Thyroid gland (tissue), 4 donors: Measurements from ENCODE around the gene PLEKHA1. TPM values are rescaled to one million over a fixed set of nuclear protein-coding genes. Genes with fewer than 3 reads are reported as not detected.

Experiments
- DNase-seq, 2 donors: peaks; one replicate each; pipeline ENCODE4 v3.0.0-alpha.2; 2019
- H3K27ac ChIP-seq, 3 donors: fragments of 200-600 bp; sonication (generic); 1 replicate in 2 of 3; 2 replicates in 1 of 3; pipeline ENCODE4 v1.5.1; 2016 to 2019; ENCODE audit warnings: mild to moderate bottlenecking in 1 of 3, moderate library complexity in 1 of 3
- H3K27me3 ChIP-seq: fragments of 200-600 bp; sonication (generic); one replicate; pipeline ENCODE4 v1.5.1; 2019
- H3K36me3 ChIP-seq, 2 donors: fragments of 200-600 bp; sonication (generic); one replicate each; pipeline ENCODE4 v1.5.1; 2016 to 2019
- H3K4me1 ChIP-seq, 2 donors: fragments of 200-600 bp; sonication (generic); one replicate each; pipeline ENCODE4 v1.5.1; 2017 to 2019
- H3K4me3 ChIP-seq, 3 donors: fragments of 200-600 bp; sonication (generic); replicated peaks in 1 of 3; 1 replicate in 2 of 3; 2 replicates in 1 of 3; pipeline ENCODE4 v1.5.1; 2016; ENCODE audit warnings: mild to moderate bottlenecking in 1 of 3
- H3K9me3 ChIP-seq: fragments of 200-600 bp; sonication (generic); one replicate; pipeline ENCODE4 v1.5.1; 2017
- CTCF ChIP-seq, 6 experiments: fragments of 200-600 bp in 3 of 6; fragments of 450-650 bp in 3 of 6; sonication (generic) in 3 of 6; IDR thresholded peaks; one replicate each; pipeline ENCODE4 v1.5.1; 2016 to 2019; ENCODE audit warnings: antibody characterized with exemption in 6 of 6, mild to moderate bottlenecking in 2 of 6, inconsistent platforms in 1 of 6, moderate library complexity in 1 of 6
- POLR2A ChIP-seq, 2 donors: fragments of 450-650 bp; IDR thresholded peaks; one replicate each; pipeline ENCODE4 v1.6.1; 2017; ENCODE audit warnings: antibody characterized with exemption in 2 of 2, mild to moderate bottlenecking in 2 of 2, moderate library complexity in 1 of 2
- WGBS, 2 donors: methylation state at CpG; one replicate each; pipeline ENCODE4 v1.1.5; 2017; 5-methylcytosine and 5-hydroxymethylcytosine counted together
- intact Hi-C: fragments of 100-400 bp; cut with DNase I; formaldehyde crosslinking; loops from one replicate; pipeline ENCODE4 v1.15.1; 2023
- total RNA-seq, 4 donors: library from RNA; depleted of rRNA; stranded (reverse); fragments of >200 nt; gene quantifications; one replicate each; pipeline ENCODE4 v1.2.3, GENCODE V29; 2016

PLEKHA1 gene
- total RNA-seq, 4 donors from 2014 or later = 39.3 to 50.9 (median 45.6) TPM

- Histone ChIP-seq H3K4me3 (no peak overlapping the region), H3K9me3 (no peaks in the 10 kb centered on the region), H3K4me1 (peaks cover 0 to 11% of the 10 kb centered on the region in 2 donors), H3K27ac (peak overlapping the region in 2 of 3 donors; percentile 43 to 62), H3K36me3 (no peaks in the 10 kb centered on the region), H3K27me3 (no peaks in the 10 kb centered on the region)
- 70 to 77% methylated on average over 11 of the region's 11 CpGs for WGBS, 2 donors
- no peak for TF ChIP-seq POLR2A (IDR thresholded peaks at IDR 0.05)
- TF ChIP-seq CTCF (IDR thresholded peaks at IDR 0.05) = no peak
- DNase-seq = no peak
- intact Hi-C loops = no loop called here
Measured at GRCh38 chr10:122468926-122469781, 94.6 kb downstream of the PLEKHA1 start.

- DNase-seq = no peak
- intact Hi-C loops = no loop called here
- 89 to 95% methylated on average over 4 of the region's 4 CpGs for WGBS, 2 donors
- Histone ChIP-seq H3K27me3 (no peaks in the 10 kb centered on the region), H3K36me3 (no peaks in the 10 kb centered on the region), H3K27ac (peak overlapping the region in 1 of 3 donors; percentile 62), H3K4me3 (no peak overlapping the region), H3K4me1 (peaks cover 2 to 15% of the 10 kb centered on the region in 2 donors), H3K9me3 (no peaks in the 10 kb centered on the region)
- no peak for TF ChIP-seq CTCF (IDR thresholded peaks at IDR 0.05)
- TF ChIP-seq POLR2A (IDR thresholded peaks at IDR 0.05) = no peak
Measured at GRCh38 chr10:122469848-122470247, 95.3 kb downstream of the PLEKHA1 start.

- Histone ChIP-seq H3K36me3 (no peaks in the 10 kb centered on the region), H3K9me3 (no peaks in the 10 kb centered on the region), H3K4me1 (peaks cover 3 to 24% of the 10 kb centered on the region in 2 donors), H3K4me3 (no peak overlapping the region), H3K27me3 (no peaks in the 10 kb centered on the region), H3K27ac (no peak overlapping the region)
- no peak for DNase-seq
- intact Hi-C loops = no loop called here
- WGBS, 2 donors = 98 to 99% methylated on average over 4 of the region's 4 CpGs
- TF ChIP-seq CTCF (IDR thresholded peaks at IDR 0.05) (no peak), POLR2A (IDR thresholded peaks at IDR 0.05) (no peak)
Measured at GRCh38 chr10:122471531-122472177, 97.1 kb downstream of the PLEKHA1 start.

GRCh38 chr10:122473116-122473515 is 98.6 kb downstream of the PLEKHA1 start:
- H3K27me3 ChIP-seq = no peaks in the 10 kb centered on the region
- TF ChIP-seq POLR2A (IDR thresholded peaks at IDR 0.05) (no peak), CTCF (IDR thresholded peaks at IDR 0.05) (no peak)
- H3K4me1 ChIP-seq = peaks cover 3 to 24% of the 10 kb centered on the region in 2 donors
- H3K9me3 ChIP-seq = no peaks in the 10 kb centered on the region
- no peak for DNase-seq
- H3K4me3 ChIP-seq = no peak overlapping the region
- no peaks in the 10 kb centered on the region for H3K36me3 ChIP-seq
- intact Hi-C loops = no loop called here
- 84 to 85% methylated on average over 8 of the region's 8 CpGs for WGBS, 2 donors
- no peak overlapping the region for H3K27ac ChIP-seq
